H7 (cell line): ENCODE data around the gene PLA1A. TPM values are rescaled to one million over a fixed set of nuclear protein-coding genes. Genes with fewer than 3 reads are reported as not detected.
"Not testable (repeated sequence)": the region's sequence is repeated elsewhere in the genome, so short reads cannot be mapped to it uniquely, and the experiment has no call there.

ENCODE experiments used
- DNase-seq: peaks from one replicate; pipeline ENCODE4 v3.0.0; 2012
- H3K27me3 ChIP-seq: 2 replicates; pipeline ENCODE4 v1.6.0; 2011; ENCODE audit warnings: mild to moderate bottlenecking, low read length; ENCODE audit not compliant: control insufficient read depth, insufficient read depth
- H3K36me3 ChIP-seq: replicated peaks from 2 replicates; pipeline ENCODE4 v1.5.1; 2011; ENCODE audit warnings: low read length; ENCODE audit not compliant: control insufficient read depth, insufficient read depth
- H3K4me3 ChIP-seq: 2 replicates; pipeline ENCODE4 v1.5.1; 2011; ENCODE audit warnings: low read depth, mild to moderate bottlenecking, control low read depth, low read length, moderate library complexity; ENCODE audit not compliant: insufficient read depth
- total RNA-seq: library from RNA; depleted of rRNA; stranded (reverse); fragments of >200 nt; shearing (Covaris generic); gene quantifications from 2 replicates; pipeline ENCODE4 v1.2.3, GENCODE V29; 2014

The PLA1A gene
- total RNA-seq, 1 experiment from 2014 or later, result not detected

DNA sequence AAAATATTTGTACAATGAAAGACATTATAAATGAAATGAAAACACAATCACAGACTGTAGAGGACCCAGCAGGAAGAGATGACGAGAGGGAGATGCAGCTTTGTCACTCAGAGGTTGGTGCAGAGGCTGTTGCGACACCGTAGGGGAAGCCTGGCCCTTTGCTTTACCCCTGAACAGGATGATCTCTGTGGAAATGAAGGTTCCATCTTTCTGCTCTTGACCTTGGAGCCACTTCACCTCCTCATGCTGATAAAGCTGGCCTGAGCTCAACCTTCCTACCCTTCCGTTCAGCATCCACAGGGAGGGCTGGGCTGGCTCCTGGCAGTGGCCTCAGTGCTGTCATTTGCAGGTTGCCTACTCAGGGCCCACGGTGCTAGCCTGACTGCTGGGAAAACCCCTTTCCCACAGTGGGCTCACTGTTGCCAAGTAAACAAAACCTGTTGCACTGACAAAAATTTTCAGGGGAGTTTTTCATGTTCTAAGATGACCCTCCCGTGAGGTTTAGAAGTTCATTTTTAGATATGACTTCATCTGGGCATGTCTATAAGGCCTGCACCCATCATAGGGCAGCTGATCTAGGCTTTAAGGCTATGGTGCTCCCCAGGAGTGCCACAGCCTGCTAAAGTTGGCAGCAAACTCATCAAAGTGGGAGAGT lies 35.3 kb upstream of the PLA1A start:
- no peaks in the 10 kb centered on the region for H3K27me3 ChIP-seq
- no peak for DNase-seq
- H3K36me3 ChIP-seq, result no peaks in the 10 kb centered on the region
- no peak overlapping the region for H3K4me3 ChIP-seq

DNA sequence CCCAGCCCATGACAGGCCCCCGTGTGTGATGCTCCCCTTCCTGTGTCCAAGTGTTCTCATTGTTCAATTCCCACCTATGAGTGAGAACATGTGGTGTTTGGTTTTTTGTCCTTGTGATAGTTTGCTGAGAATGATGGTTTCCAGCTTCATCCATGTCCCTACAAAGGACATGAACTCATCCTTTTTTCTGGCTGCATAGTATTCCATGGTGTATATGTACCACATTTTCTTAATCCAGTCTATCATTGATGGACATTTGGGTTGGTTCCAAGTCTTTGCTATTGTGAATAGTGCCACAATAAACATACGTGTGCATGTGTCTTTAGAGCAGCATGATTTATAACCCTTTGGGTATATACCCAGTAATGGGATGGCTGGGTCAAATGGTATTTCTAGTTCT lies 34.4 kb upstream of the PLA1A start:
- H3K36me3 ChIP-seq, H3K27me3 ChIP-seq, DNase-seq, H3K4me3 ChIP-seq: not testable (repeated sequence)

DNA sequence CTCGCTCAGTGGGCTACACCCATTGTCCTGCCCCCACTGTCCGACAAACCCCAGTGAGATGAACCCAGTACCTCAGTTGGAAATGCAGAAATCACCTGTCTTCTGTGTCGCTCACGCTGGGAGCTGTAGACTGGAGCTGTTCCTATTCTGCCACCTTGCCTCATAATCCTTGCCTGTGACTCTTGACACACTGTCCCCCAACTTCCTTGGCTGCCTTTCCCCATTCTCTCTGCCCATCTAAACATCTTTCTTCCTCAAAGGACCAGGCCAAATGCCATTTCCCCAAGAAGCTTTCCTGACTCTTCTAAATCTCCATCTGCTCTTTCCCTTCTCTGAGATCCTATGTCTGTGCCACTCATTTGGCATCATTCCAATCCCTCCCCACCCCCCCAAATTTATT lies 28.5 kb upstream of the PLA1A start:
- Histone ChIP-seq H3K36me3 (no peaks in the 10 kb centered on the region), H3K27me3 (no peaks in the 10 kb centered on the region), H3K4me3 (no peak overlapping the region)
- DNase-seq, result no peak

DNA sequence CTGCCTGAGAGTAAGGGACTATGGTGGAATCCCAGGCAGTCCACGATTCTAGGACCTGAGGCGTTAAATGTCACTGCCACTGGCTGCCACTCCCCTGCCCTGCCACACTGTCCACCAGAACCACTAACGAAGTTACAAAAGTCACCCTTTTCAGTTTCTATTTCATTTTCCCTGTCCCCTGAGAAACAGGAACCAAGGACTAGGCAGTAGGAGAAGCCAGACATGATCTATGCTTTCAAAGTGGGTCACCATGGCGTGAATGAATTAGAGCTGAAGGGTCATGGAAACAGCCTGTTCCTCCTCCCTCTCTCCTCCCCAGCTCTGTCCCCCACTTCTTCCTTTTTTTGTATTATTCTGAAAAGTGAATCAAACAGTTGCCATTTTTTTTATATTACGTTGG lies 27.5 kb upstream of the PLA1A start:
- DNase-seq, result no peak
- Histone ChIP-seq H3K27me3 (no peaks in the 10 kb centered on the region), H3K36me3 (no peaks in the 10 kb centered on the region), H3K4me3 (no peak overlapping the region)

DNA sequence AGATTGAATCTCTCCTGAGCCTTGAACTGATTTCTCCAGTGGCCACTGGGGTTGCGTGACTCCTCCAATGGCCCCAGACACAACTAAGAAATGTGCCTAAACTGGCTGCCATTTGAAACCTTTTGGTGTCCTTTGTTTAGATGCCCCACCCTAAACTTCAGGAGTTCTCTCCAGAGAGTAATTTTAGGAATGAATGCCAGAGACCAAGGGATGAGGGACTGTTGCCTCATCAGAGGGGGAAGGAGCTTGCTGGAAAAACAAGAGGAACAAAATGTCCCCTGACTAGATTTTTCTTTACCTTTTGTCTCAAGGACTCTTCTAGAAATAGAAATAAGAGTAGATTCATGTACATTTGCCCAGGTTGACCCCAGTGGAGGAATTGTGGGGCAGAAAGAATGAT lies 26.5 kb upstream of the PLA1A start:
- no peaks in the 10 kb centered on the region for H3K27me3 ChIP-seq
- no peaks in the 10 kb centered on the region for H3K36me3 ChIP-seq
- DNase-seq, result no peak
- no peak overlapping the region for H3K4me3 ChIP-seq

DNA sequence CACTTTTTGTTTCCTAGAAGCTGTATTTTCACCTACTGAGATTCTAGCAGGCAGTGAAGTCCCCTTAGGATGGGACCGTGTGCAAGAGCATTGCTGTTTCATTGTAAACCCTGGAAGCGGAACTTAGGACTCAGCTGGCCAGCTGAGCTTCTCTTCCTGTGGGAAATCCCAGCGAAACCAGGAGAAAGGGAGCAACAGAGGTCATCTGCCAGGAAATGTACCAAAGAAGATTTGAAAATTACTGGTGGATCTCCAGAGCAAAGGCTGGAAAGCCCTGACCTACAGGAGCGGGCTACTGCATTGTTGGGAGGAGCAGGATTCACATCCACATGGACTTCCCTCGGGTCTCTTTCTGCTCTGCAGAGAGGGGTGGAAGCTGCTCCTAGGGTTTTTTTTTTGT lies 26.0 kb upstream of the PLA1A start:
- no peaks in the 10 kb centered on the region for H3K27me3 ChIP-seq
- no peak overlapping the region for H3K4me3 ChIP-seq
- no peak for DNase-seq
- H3K36me3 ChIP-seq, result no peaks in the 10 kb centered on the region

DNA sequence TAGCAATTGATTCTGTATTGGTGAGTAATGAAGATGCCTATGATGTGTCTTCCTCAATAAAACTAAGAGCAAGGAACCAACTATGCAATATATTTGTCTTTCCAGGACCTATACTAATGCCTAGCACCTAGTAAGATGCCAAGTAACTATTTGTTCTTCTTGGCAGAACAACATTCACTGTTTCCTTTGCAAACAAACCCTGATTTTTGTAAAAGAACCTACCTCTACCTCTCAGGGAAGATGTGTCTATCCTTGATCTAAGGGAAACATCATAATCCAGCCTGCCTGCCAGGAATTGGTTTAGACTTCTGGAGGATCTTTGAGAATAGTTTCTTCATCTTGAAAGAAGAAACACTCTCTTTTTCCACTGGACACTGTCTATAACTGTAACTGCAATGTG lies 22.2 kb upstream of the PLA1A start:
- H3K27me3 ChIP-seq, result peaks cover 12% of the 10 kb centered on the region; the same call in 1 of the 2 replicates
- DNase-seq, result no peak
- no peak overlapping the region for H3K4me3 ChIP-seq
- H3K36me3 ChIP-seq, result no peaks in the 10 kb centered on the region

DNA sequence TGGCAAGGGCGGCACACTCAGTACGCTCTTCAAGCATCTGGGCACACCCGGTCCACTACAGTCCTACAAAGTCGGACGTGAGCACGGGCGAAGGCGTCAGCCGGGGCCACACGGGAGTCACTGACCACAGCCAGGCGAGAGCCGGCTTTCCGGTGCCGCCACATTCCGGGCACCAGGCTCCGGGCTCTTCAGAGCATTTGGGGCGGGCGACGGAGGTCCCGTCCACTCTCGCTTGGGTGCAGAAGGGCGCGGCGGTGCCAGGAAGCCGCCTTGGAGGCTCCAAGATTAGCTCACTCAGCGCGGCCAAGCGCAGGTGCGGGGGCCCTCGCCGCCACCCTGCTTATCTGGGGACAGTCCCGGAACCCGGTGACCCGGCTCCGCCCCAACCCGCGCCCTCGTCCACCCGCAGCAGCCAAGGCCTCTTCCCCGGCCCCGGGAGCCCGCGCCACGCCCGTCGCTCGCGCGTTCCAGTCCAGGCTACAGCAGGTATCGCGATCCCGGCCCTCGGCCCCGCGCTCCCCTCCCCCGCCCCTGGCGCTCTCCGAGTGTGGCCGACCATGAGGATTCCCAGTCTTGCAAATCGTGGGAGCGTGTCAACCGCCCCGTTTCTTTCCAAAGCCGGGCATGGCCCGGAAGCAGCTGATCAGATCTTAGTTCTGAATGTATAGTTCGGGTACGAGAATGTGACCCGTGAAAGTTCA lies 18.2 kb upstream of the PLA1A start, which contains the start of gene ADPRH:
ADPRH (plus strand) TSS at position 127 of the 701 bp plus-strand sequence. CDS start 2,678 bp downstream, outside the sequence.
- Histone ChIP-seq H3K27me3 (peaks cover 12% of the 10 kb centered on the region; the same call in 1 of the 2 replicates), H3K36me3 (no peaks in the 10 kb centered on the region), H3K4me3 (peak within 1 kb of the TSS; percentile 74)
- peak; percentile 92 for DNase-seq

DNA sequence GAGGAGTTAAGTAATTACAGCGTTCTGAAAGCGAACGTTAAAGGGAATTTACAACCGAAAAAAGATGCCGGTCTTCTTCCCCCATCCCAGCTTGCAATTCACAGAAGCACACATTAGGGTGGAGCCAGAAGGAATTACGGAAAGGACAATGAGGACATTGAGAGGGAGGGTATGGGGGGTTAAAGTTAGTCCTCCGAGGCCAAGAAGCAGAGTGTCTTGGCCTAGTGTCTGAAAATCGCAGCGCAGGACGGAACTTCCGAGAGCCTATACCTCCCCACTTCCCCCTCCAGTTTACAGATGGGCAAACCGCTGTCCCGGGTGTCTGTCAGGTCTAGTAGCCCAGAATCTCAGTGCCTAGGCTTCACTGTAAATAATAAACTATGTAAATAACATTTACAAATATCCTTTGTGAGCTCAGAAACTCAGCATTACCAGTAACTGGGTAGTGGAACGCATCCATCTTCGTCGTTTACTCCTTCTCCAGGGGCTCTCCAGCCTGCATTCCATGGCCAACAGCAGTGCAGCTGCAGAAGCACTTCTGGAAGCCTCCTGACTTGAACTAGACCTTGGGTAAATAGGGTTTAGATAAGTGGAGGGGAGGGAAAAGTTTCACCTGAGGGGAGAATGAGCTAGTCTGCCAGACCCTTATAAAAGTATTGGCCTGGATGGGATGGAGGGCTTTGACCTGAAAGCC lies 17.5 kb upstream of the PLA1A start:
- peak overlapping the region; percentile 74 for H3K4me3 ChIP-seq
- DNase-seq, result peak; percentile 59
- H3K27me3 ChIP-seq, result peaks cover 12% of the 10 kb centered on the region; the same call in 1 of the 2 replicates
- no peaks in the 10 kb centered on the region for H3K36me3 ChIP-seq

DNA sequence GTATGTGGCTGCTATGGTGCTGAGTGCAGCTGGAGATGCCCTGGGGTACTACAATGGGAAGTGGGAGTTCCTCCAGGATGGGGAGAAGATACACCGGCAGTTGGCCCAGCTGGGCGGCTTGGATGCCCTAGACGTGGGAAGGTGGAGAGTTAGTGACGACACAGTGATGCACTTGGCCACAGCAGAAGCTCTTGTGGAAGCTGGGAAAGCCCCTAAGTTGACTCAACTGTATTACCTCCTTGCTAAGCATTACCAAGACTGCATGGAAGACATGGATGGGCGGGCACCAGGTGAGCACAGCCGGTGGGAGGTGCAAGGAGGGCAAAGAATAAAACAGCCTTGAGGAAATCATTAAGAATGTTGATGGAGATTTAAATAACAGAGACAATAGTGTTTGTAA lies 15.5 kb upstream of the PLA1A start:
- Histone ChIP-seq H3K27me3 (peaks cover 12% of the 10 kb centered on the region; the same call in 1 of the 2 replicates), H3K4me3 (no peak overlapping the region), H3K36me3 (no peaks in the 10 kb centered on the region)
- no peak for DNase-seq

DNA sequence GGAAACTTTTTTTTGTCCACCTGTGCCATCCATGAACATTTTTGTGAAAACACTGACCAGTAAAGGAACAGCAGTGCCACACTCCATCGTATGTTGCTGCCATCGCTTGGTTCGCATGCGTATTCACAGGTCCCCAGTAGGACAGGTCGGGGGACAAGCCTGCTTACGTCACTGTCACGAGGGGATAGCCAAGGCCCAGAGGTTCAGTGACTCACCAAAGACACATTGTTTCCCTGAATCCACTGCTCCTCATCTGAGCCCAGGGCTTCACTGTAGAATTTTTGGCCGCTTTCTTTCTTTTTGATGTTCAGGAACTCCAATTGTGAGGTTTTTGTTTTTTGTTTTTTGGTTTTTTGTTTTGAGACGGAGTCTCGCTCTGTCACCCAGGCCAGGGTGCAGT lies 12.5 kb upstream of the PLA1A start:
- no peaks in the 10 kb centered on the region for H3K36me3 ChIP-seq
- H3K27me3 ChIP-seq, result peaks cover under 1% of the 10 kb centered on the region; the same call in 1 of the 2 replicates
- H3K4me3 ChIP-seq, result no peak overlapping the region
- DNase-seq, result no peak

DNA sequence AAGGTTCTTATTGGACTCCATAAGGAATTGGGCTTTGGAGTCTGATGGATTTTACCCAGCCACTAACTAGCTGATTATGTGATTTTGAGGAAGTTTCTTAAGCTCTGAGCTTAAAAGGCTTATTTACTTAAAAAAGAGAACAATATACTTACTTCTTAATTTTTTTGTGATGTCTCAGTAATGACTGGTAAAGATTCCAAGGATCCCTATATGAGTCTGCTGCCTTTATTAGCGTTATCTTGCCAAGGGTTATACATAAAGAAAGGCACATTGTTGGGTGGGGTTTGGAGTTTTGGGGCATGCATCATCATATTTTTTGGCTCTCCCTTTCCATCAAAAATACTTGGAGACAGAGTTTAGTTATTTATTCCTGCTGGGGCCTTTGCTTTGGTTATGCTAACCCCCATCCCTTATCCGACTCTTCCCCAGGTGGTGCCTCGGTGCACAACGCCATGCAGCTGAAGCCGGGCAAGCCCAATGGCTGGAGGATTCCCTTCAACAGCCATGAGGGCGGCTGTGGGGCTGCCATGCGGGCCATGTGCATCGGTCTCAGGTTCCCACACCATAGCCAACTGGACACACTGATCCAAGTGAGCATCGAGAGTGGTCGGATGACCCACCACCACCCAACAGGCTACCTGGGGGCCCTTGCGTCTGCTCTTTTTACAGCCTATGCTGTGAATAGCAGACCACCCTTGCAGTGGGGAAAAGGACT lies 11.7 kb upstream of the PLA1A start:
- H3K27me3 ChIP-seq, result no peaks in the 10 kb centered on the region
- no peak overlapping the region for H3K4me3 ChIP-seq
- DNase-seq, result no peak
- no peaks in the 10 kb centered on the region for H3K36me3 ChIP-seq

DNA sequence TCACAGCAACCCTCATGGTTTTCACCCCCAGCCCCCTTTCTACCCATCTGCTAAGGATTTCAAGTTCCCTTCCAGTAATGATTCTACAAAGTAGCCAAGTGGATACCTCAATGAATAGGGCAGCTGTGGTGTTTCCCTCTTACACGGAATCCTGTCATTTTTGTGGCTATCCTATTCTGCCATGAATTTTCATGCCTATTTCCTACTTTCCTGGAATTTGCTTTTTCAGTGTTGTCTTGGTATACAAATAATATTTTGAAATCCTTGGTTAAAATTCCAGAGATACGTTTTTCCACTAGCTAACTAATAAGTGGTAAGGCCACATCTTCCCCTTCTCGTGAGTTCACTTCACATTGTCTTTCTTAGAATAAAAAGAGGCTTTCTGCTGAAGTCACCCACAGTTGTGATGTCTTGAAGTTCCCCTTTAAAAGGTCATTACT lies 10.9 kb upstream of the PLA1A start:
- Histone ChIP-seq H3K36me3 (no peaks in the 10 kb centered on the region), H3K27me3 (no peaks in the 10 kb centered on the region), H3K4me3 (no peak overlapping the region)
- no peak for DNase-seq

DNA sequence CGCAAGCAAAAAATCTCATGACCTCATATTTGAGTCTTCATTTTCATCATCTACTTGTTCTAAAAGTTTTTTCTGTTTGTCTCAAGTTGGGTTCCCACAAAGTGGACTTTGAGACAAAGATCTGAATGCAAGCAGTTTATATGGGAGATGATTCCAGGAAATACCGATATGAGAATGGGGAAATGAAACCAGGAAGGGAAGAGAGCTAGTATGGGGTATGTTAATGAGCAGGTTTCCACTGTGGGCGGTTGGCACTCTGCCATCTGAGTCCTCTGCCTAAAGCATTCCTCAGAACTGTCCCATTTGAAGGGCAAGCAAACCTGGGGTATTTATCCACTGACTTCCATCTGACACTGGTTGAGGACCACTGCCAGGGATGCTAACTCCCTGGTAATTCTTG lies 9.6 kb upstream of the PLA1A start:
- no peaks in the 10 kb centered on the region for H3K27me3 ChIP-seq
- H3K36me3 ChIP-seq, result no peaks in the 10 kb centered on the region
- no peak overlapping the region for H3K4me3 ChIP-seq
- DNase-seq, result no peak
